HG03196 (cell line): ENCODE measurements around the gene AGR3.
"Not testable (repeated sequence)": the region's sequence is repeated elsewhere in the genome, so short reads cannot be mapped to it uniquely, and the experiment has no call there.

ENCODE experiments used
- ATAC-seq: cut with Tn5 transposase; IDR thresholded peaks from one replicate; pipeline ENCODE4 v1.9.1; 2021; ENCODE audit not compliant: unreplicated experiment

The AGR3 gene

GRCh38 chr7:16891874-16892643, 10.3 kb upstream of the AGR3 start:
- ATAC-seq = no peak

- ATAC-seq = no peak
These were observed 9.6 kb upstream of the AGR3 start for GRCh38 chr7:16891338-16891737.

- no peak for ATAC-seq
These were observed 8.2 kb upstream of the AGR3 start for GRCh38 chr7:16889851-16890415.

GRCh38 chr7:16889305-16889704, 7.5 kb upstream of the AGR3 start:
- ATAC-seq = no peak

- ATAC-seq = no peak
These were observed 2.1 kb upstream of the AGR3 start for GRCh38 chr7:16883918-16884317.

- no peak for ATAC-seq
These were observed 1.2 kb downstream of the AGR3 start for GRCh38 chr7:16880554-16880953.

- ATAC-seq = no peak
These were observed 2.6 kb downstream of the AGR3 start for GRCh38 chr7:16879181-16879580.

- no peak for ATAC-seq
These were observed 5.9 kb downstream of the AGR3 start for GRCh38 chr7:16875861-16876260.

- ATAC-seq = no peak
These were observed 7.7 kb downstream of the AGR3 start for GRCh38 chr7:16874066-16874465.

GRCh38 chr7:16867328-16867727, 14.5 kb downstream of the AGR3 start:
- no peak for ATAC-seq

- ATAC-seq = not testable (repeated sequence)
These were observed 28.6 kb downstream of the AGR3 start for GRCh38 chr7:16853189-16853588.

GRCh38 chr7:16851829-16852228, 30.0 kb downstream of the AGR3 start:
- no peak for ATAC-seq

GRCh38 chr7:16850614-16851466, 30.9 kb downstream of the AGR3 start:
- ATAC-seq = no peak

GRCh38 chr7:16849296-16850148, 32.3 kb downstream of the AGR3 start:
- no peak for ATAC-seq

GRCh38 chr7:16847381-16847860, 34.4 kb downstream of the AGR3 start:
- no peak for ATAC-seq

- ATAC-seq = no peak
These were observed 35.1 kb downstream of the AGR3 start for GRCh38 chr7:16846601-16847165.

GRCh38 chr7:16845746-16846145, 36.0 kb downstream of the AGR3 start:
- no peak for ATAC-seq

GRCh38 chr7:16841681-16842080, 40.1 kb downstream of the AGR3 start:
- no peak for ATAC-seq

GRCh38 chr7:16840094-16840493, 41.7 kb downstream of the AGR3 start:
- no peak for ATAC-seq

GRCh38 chr7:16839646-16840045, 42.1 kb downstream of the AGR3 start:
- ATAC-seq = no peak
